Keratinocyte (primary cell): ENCODE measurements around the gene CEP63. TPM values are rescaled to one million over a fixed set of nuclear protein-coding genes. Genes with fewer than 3 reads are reported as not detected.

Source experiments
- DNase-seq: peaks from one replicate; pipeline ENCODE4 v3.0.0-alpha.2; 2011; ENCODE audit warnings: low read depth, missing footprints, low spot score
- FAIRE-seq: peaks from 2 replicates; lab custom pipeline; 2011; peaks lifted over from hg19 to GRCh38; lab: Jason Lieb, UNC
- H2AFZ ChIP-seq: 2 replicates; pipeline ENCODE4 v1.6.0; 2012; ENCODE audit warnings: low read length, control low read depth, inconsistent platforms; ENCODE audit not compliant: control insufficient read depth
- H3K27ac ChIP-seq: 2 replicates; pipeline ENCODE4 v1.5.1; 2011; ENCODE audit warnings: low read length; ENCODE audit not compliant: control insufficient read depth, insufficient read depth
- H3K27me3 ChIP-seq: 3 replicates; pipeline ENCODE4 v1.6.0; 2011; ENCODE audit warnings: low read length; ENCODE audit not compliant: control insufficient read depth, insufficient read depth; ENCODE audit errors: extremely low read depth
- H3K36me3 ChIP-seq, 2 experiments: 2 replicates in 1 of 2; 3 replicates in 1 of 2; pipeline ENCODE4 v1.5.1; 2011; ENCODE audit warnings: low read length in 2 of 2, mild to moderate bottlenecking in 1 of 2; ENCODE audit not compliant: control insufficient read depth in 2 of 2, insufficient read depth in 2 of 2; ENCODE audit errors: extremely low read depth in 1 of 2
- H3K4me1 ChIP-seq: 3 replicates; pipeline ENCODE4 v1.5.1; 2011; ENCODE audit warnings: low read length; ENCODE audit not compliant: control insufficient read depth, insufficient read depth; ENCODE audit errors: extremely low read depth
- H3K4me2 ChIP-seq: 3 replicates; pipeline ENCODE4 v1.6.0; 2011; ENCODE audit warnings: low read depth, low read length; ENCODE audit not compliant: control insufficient read depth, insufficient read depth; ENCODE audit errors: extremely low read depth
- H3K4me3 ChIP-seq, 3 experiments: fragments of 200-600 bp in 1 of 3; sonication (generic) in 1 of 3; 2 replicates in 2 of 3; 3 replicates in 1 of 3; pipeline ENCODE4 v1.5.1; 2011 to 2016; ENCODE audit warnings: low read length in 3 of 3, mild to moderate bottlenecking in 3 of 3, control low read depth in 2 of 3, inconsistent platforms in 1 of 3, low read depth in 1 of 3, mixed read lengths in 1 of 3, mixed run types in 1 of 3, moderate library complexity in 1 of 3; ENCODE audit not compliant: control insufficient read depth in 2 of 3, insufficient read depth in 2 of 3; ENCODE audit errors: extremely low read depth in 1 of 3
- H3K79me2 ChIP-seq: 2 replicates; pipeline ENCODE4 v1.6.0; 2012; ENCODE audit warnings: low read length; ENCODE audit not compliant: control insufficient read depth, insufficient read depth
- H3K9ac ChIP-seq: 3 replicates; pipeline ENCODE4 v1.6.0; 2011; ENCODE audit warnings: low read length; ENCODE audit not compliant: control insufficient read depth, insufficient read depth; ENCODE audit errors: extremely low read depth
- H3K9me1 ChIP-seq: 3 replicates; pipeline ENCODE4 v1.6.0; 2011; ENCODE audit warnings: low read length; ENCODE audit not compliant: control insufficient read depth, insufficient read depth; ENCODE audit errors: extremely low read depth
- H3K9me3 ChIP-seq: 2 replicates; pipeline ENCODE4 v1.5.1; 2012; ENCODE audit warnings: low read depth, low read length; ENCODE audit not compliant: control insufficient read depth
- H4K20me1 ChIP-seq: 3 replicates; pipeline ENCODE4 v1.6.0; 2011; ENCODE audit warnings: low read length; ENCODE audit not compliant: control insufficient read depth, insufficient read depth; ENCODE audit errors: extremely low read depth
- CTCF ChIP-seq, 3 experiments: IDR thresholded peaks in 1 of 3; conservative IDR thresholded peaks in 1 of 3; optimal IDR thresholded peaks in 1 of 3; 2 replicates in 2 of 3; 3 replicates in 1 of 3; pipeline versions ENCODE3 to v1.5.1; 2011; ENCODE audit warnings: low read length in 3 of 3, mild to moderate bottlenecking in 3 of 3, moderate library complexity in 2 of 3, control low read depth in 1 of 3, inconsistent platforms in 1 of 3; ENCODE audit not compliant: insufficient read depth in 2 of 3; ENCODE audit errors: extremely low read depth in 1 of 3
- EZH2 ChIP-seq: IDR thresholded peaks from one replicate; pipeline ENCODE4 v1.6.1; 2012; ENCODE audit warnings: inconsistent platforms, mild to moderate bottlenecking, low read length, moderate library complexity
- dilution Hi-C: fragments of 300-500 bp; cut with MboI; formaldehyde crosslinking; loops from one replicate; pipeline ENCODE4 v1.7.0; 2020; ENCODE audit warnings: low sequenced_read_pairs; ENCODE audit not compliant: extremely low pct_ligation_motif_present
- polyA plus RNA-seq, 5 experiments: library from polyadenylated mRNA; depleted of rRNA in 3 of 5; stranded (reverse) in 3 of 5; stranded (forward) in 1 of 5; unstranded in 1 of 5; fragments of >200 nt; gene quantifications; 1 replicate in 1 of 5; 2 replicates in 3 of 5; 3 replicates in 1 of 5; pipeline versions ENCODE4 v1.2.1 to v1.2.3, GENCODE V29; 2011 to 2012; ENCODE audit warnings: missing spikeins in 2 of 5, low read depth in 1 of 5, low replicate concordance in 1 of 5

The CEP63 gene
- polyA plus RNA-seq, 1 donor (not counting 4 experiments of a cell fraction or from before 2014, with no cell fraction given) = 10.1 TPM

GRCh38 chr3:134619301-134619615 is 133.4 kb downstream of the CEP63 start:
- no peaks in the 10 kb centered on the region for H3K9me1 ChIP-seq
- DNase-seq = no peak
- H3K9ac ChIP-seq = no peak overlapping the region
- no peaks in the 10 kb centered on the region for H3K36me3 ChIP-seq
- no peaks in the 10 kb centered on the region for H3K4me1 ChIP-seq
- TF ChIP-seq EZH2 = no peak
- no peak for TF ChIP-seq CTCF (optimal IDR thresholded peaks at IDR 0.05 in 1 of 3, IDR thresholded peaks at IDR 0.05 in 1 of 3, conservative IDR thresholded peaks at IDR 0.05 in 1 of 3; ENCODE audit: extremely low read depth in 1 of 3, insufficient read depth in 2 of 3, low read length in 3 of 3)
- no peak overlapping the region for H3K27ac ChIP-seq
- H3K9me3 ChIP-seq = no peaks in the 10 kb centered on the region
- H3K79me2 ChIP-seq = no peaks in the 10 kb centered on the region
- no peak overlapping the region for H3K4me3 ChIP-seq
- no peaks in the 10 kb centered on the region for H4K20me1 ChIP-seq
- dilution Hi-C loops = no loop called here
- FAIRE-seq = no peak
- H3K4me2 ChIP-seq = no peak overlapping the region
- peaks cover 7% of the 10 kb centered on the region for H3K27me3 ChIP-seq
- H2AFZ ChIP-seq = no peak overlapping the region

GRCh38 chr3:134619884-134620445 is 134.1 kb downstream of the CEP63 start:
- no peaks in the 10 kb centered on the region for H3K36me3 ChIP-seq
- H3K9ac ChIP-seq = no peak overlapping the region
- H3K9me1 ChIP-seq = no peaks in the 10 kb centered on the region
- no peak for TF ChIP-seq EZH2
- TF ChIP-seq CTCF (optimal IDR thresholded peaks at IDR 0.05 in 1 of 3, IDR thresholded peaks at IDR 0.05 in 1 of 3, conservative IDR thresholded peaks at IDR 0.05 in 1 of 3; ENCODE audit: extremely low read depth in 1 of 3, insufficient read depth in 2 of 3, low read length in 3 of 3) = no peak
- H3K27me3 ChIP-seq = peaks cover 7% of the 10 kb centered on the region
- H3K4me1 ChIP-seq = no peaks in the 10 kb centered on the region
- H2AFZ ChIP-seq = no peak overlapping the region
- FAIRE-seq = no peak
- no peak overlapping the region for H3K4me2 ChIP-seq
- no peak for DNase-seq
- no peak overlapping the region for H3K4me3 ChIP-seq
- H3K79me2 ChIP-seq = no peaks in the 10 kb centered on the region
- H3K9me3 ChIP-seq = no peaks in the 10 kb centered on the region
- H3K27ac ChIP-seq = no peak overlapping the region
- dilution Hi-C loops = no loop called here
- H4K20me1 ChIP-seq = no peaks in the 10 kb centered on the region
